T-cell (primary cell): ENCODE data around the gene TMEM219. TPM values are rescaled to one million over a fixed set of nuclear protein-coding genes. Genes with fewer than 3 reads are reported as not detected.

Experiments used
- ATAC-seq, 4 experiments: fragments of 200-7000 bp in 3 of 4; fragments of 150-1000 bp in 1 of 4; cut with Tn5 transposase; replicated peaks in 1 of 4; 1 replicate in 3 of 4; 2 replicates in 1 of 4; pipeline ENCODE4 v1.10.0; 2021; ENCODE audit warnings: moderate library complexity in 3 of 4, mild to moderate bottlenecking in 2 of 4, moderate number of reproducible peaks in 1 of 4
- CTCF ChIA-PET, 2 donors: fragments of 300-600 bp; sonication (Branson Sonifier 250); formaldehyde crosslinking; loops; one replicate each; lab custom pipeline; 2022; ENCODE audit warnings: antibody characterized with exemption in 2 of 2; lab: Charles Lee
- POLR2A ChIA-PET, 2 donors: fragments of 300-600 bp; sonication (Branson Sonifier 250); formaldehyde crosslinking; loops; one replicate each; lab custom pipeline; 2022; ENCODE audit warnings: antibody characterized with exemption in 2 of 2; lab: Charles Lee
- DNase-seq, 35 experiments: peaks; one replicate each; pipeline versions ENCODE4 v3.0.0 to v3.0.0-alpha.2; 2013 to 2023
- H3K27ac ChIP-seq: one replicate; pipeline ENCODE4 v1.5.1; 2013; ENCODE audit warnings: low read length
- H3K27me3 ChIP-seq, 2 experiments: replicated peaks in 1 of 2; 1 replicate in 1 of 2; 2 replicates in 1 of 2; pipeline versions ENCODE4 v1.6.1 to v1.7.0; 2013; ENCODE audit warnings: low read length in 1 of 2, mixed read lengths in 1 of 2; ENCODE audit not compliant: control insufficient read depth in 2 of 2, insufficient read depth in 2 of 2; ENCODE audit errors: extremely low read depth in 1 of 2
- H3K36me3 ChIP-seq, 2 donors: 1 replicate in 1 of 2; 2 replicates in 1 of 2; pipeline versions ENCODE4 v1.6.1 to v1.7.0; 2013; ENCODE audit warnings: low read length in 1 of 2; ENCODE audit not compliant: control insufficient read depth in 2 of 2, insufficient read depth in 1 of 2; ENCODE audit errors: extremely low read depth in 1 of 2
- H3K4me1 ChIP-seq, 2 experiments: 1 replicate in 1 of 2; 2 replicates in 1 of 2; pipeline versions ENCODE4 v1.6.1 to v1.7.0; 2013; ENCODE audit warnings: low read length in 2 of 2, mixed read lengths in 1 of 2; ENCODE audit not compliant: insufficient read depth in 2 of 2, control insufficient read depth in 1 of 2; ENCODE audit errors: extremely low read depth in 1 of 2
- H3K4me3 ChIP-seq, 2 donors: 1 replicate in 1 of 2; 2 replicates in 1 of 2; pipeline versions ENCODE4 v1.5.1 to v1.7.0; 2013; ENCODE audit warnings: mild to moderate bottlenecking in 2 of 2, low read length in 1 of 2, moderate library complexity in 1 of 2; ENCODE audit not compliant: control insufficient read depth in 1 of 2; ENCODE audit errors: extremely low read depth in 1 of 2
- H3K9me3 ChIP-seq: 2 replicates; pipeline ENCODE4 v1.7.0; 2013
- H3K27ac Mint-ChIP-seq, 2 donors: one replicate each; pipeline ENCODE4 v1.8.0; 2020 to 2021; ENCODE audit warnings: mild to moderate bottlenecking in 2 of 2, mixed read lengths in 2 of 2
- H3K27me3 Mint-ChIP-seq, 2 donors: one replicate each; pipeline ENCODE4 v1.8.0; 2021 to 2022; ENCODE audit warnings: mixed read lengths in 2 of 2
- H3K36me3 Mint-ChIP-seq: one replicate; pipeline ENCODE4 v1.8.0; 2021; ENCODE audit warnings: mixed read lengths
- H3K4me1 Mint-ChIP-seq, 3 donors: one replicate each; pipeline ENCODE4 v1.8.0; 2020 to 2022; ENCODE audit warnings: mixed read lengths in 3 of 3, mild to moderate bottlenecking in 1 of 3
- H3K4me3 Mint-ChIP-seq, 3 donors: one replicate each; pipeline ENCODE4 v1.8.0; 2020 to 2022; ENCODE audit warnings: mild to moderate bottlenecking in 3 of 3, mixed read lengths in 3 of 3, moderate library complexity in 3 of 3
- H3K9me3 Mint-ChIP-seq, 3 donors: one replicate each; pipeline ENCODE4 v1.8.0; 2020 to 2022; ENCODE audit warnings: mixed read lengths in 3 of 3
- WGBS: methylation state at CpG from one replicate; pipeline ENCODE4 v1.1.5; 2013; ENCODE audit warnings: missing lambda C conversion rate; ENCODE audit not compliant: insufficient coverage; 5-methylcytosine and 5-hydroxymethylcytosine counted together
- total RNA-seq, 35 experiments: library from RNA in 6 of 35; stranded (reverse) in 6 of 35; fragments of 120-200 nt in 1 of 35; gene quantifications; one replicate each; pipeline versions ENCODE4 v1.2.1 to v1.2.4 and lab custom pipeline; 2013 to 2026

TMEM219 gene
- total RNA-seq, 5 donors from 2014 or later (not counting 1 experiment from before 2014, with no cell fraction given): 66.7 to 93.9 (median 80.4) TPM

GRCh38 chr16:30006659-30007377 is 44.9 kb downstream of the TMEM219 start:
- Histone ChIP-seq H3K9me3 (no peaks in the 10 kb centered on the region), H3K4me3 (no peak overlapping the region), H3K27me3 (peaks cover 4 to 38% of the 10 kb centered on the region in 2 experiments), H3K36me3 (peaks cover 3 to 10% of the 10 kb centered on the region in 2 donors), H3K27ac (no peak overlapping the region), H3K4me1 (peaks cover 3 to 28% of the 10 kb centered on the region in 2 experiments)
- H3K27ac Mint-ChIP-seq: no peak overlapping the region
- no peak overlapping the region for H3K4me3 Mint-ChIP-seq
- 94% methylated on average over 31 of the region's 34 CpGs for WGBS
- peaks cover under 1 to 21% of the 10 kb centered on the region in 2 donors for H3K27me3 Mint-ChIP-seq
- peaks cover 7 to 12% (median 11%) of the 10 kb centered on the region in 3 donors for H3K4me1 Mint-ChIP-seq
- ChIA-PET CTCF (interaction anchor here in 1 of 2 donors (0.6 kb wide), 1 partner anchor 306 kb away, joined by 7 read pairs; no protein-coding TSS in a partner anchor), POLR2A (no interaction called here)
- ATAC-seq: no peak
- no peaks in the 10 kb centered on the region for H3K9me3 Mint-ChIP-seq
- H3K36me3 Mint-ChIP-seq: peaks cover 6% of the 10 kb centered on the region
- no peak for DNase-seq

- ATAC-seq (no peak), DNase-seq (no peak)
- no peak overlapping the region for H3K27ac Mint-ChIP-seq
- H3K27me3 Mint-ChIP-seq: peaks cover 4 to 25% of the 10 kb centered on the region in 2 donors
- H3K4me3 ChIP-seq: no peak overlapping the region
- H3K4me1 ChIP-seq: peaks cover 3 to 31% of the 10 kb centered on the region in 2 experiments
- peaks cover 6 to 15% (median 15%) of the 10 kb centered on the region in 3 donors for H3K4me1 Mint-ChIP-seq
- POLR2A ChIA-PET: no interaction called here
- no peaks in the 10 kb centered on the region for H3K9me3 ChIP-seq
- H3K27me3 ChIP-seq: peaks cover 4 to 44% of the 10 kb centered on the region in 2 experiments
- H3K27ac ChIP-seq: no peak overlapping the region
- H3K9me3 Mint-ChIP-seq: no peaks in the 10 kb centered on the region
- WGBS: 82% methylated on average over 6 of the region's 11 CpGs
- no peaks in the 10 kb centered on the region for H3K36me3 Mint-ChIP-seq
- no peak overlapping the region for H3K4me3 Mint-ChIP-seq
- CTCF ChIA-PET: no interaction called here
- peaks cover 3 to 9% of the 10 kb centered on the region in 2 donors for H3K36me3 ChIP-seq
These were observed 45.6 kb downstream of the TMEM219 start for GRCh38 chr16:30007378-30007895.

GRCh38 chr16:30009085-30009862 is 47.4 kb downstream of the TMEM219 start:
- H3K27ac Mint-ChIP-seq: no peak overlapping the region
- H3K9me3 Mint-ChIP-seq: no peaks in the 10 kb centered on the region

GRCh38 chr16:30009990-30010843 is 48.3 kb downstream of the TMEM219 start:
- Histone ChIP-seq H3K36me3 (peaks cover 0 to 4% of the 10 kb centered on the region in 2 donors), H3K27me3 (peaks cover 4 to 53% of the 10 kb centered on the region in 2 experiments), H3K9me3 (no peaks in the 10 kb centered on the region), H3K4me3 (peak overlapping the region in 1 of 2 donors; percentile 54), H3K4me1 (peaks cover 3 to 26% of the 10 kb centered on the region in 2 experiments), H3K27ac (no peak overlapping the region)
- H3K4me1 Mint-ChIP-seq: peaks cover 6 to 15% (median 12%) of the 10 kb centered on the region in 3 donors
- no peaks in the 10 kb centered on the region for H3K9me3 Mint-ChIP-seq
- peak overlapping the region; percentile 69 to 90 (median 70) for H3K4me3 Mint-ChIP-seq
- peak in 3 of 4 experiments; percentile 4 to 14 (median 8) for ATAC-seq
- CTCF ChIA-PET: no interaction called here
- peaks cover 4 to 25% of the 10 kb centered on the region in 2 donors for H3K27me3 Mint-ChIP-seq
- POLR2A ChIA-PET: interaction anchor here (0.5 to 0.6 kb wide), 2 partner anchors 161 to 1107 kb away, joined by 6 read pairs; partner anchors contain the start of gene KAT8 (in 1 of the 2)
- no peak for DNase-seq
- no peaks in the 10 kb centered on the region for H3K36me3 Mint-ChIP-seq
- WGBS: 26% methylated on average over 29 of the region's 34 CpGs
- no peak overlapping the region for H3K27ac Mint-ChIP-seq

More at GRCh38 chr16:30009085-30009862, 47.4 kb downstream of the TMEM219 start:
- 57% methylated on average over 10 of the region's 26 CpGs for WGBS
- Histone ChIP-seq H3K27ac (no peak overlapping the region), H3K4me1 (peaks cover 3 to 31% of the 10 kb centered on the region in 2 experiments), H3K4me3 (no peak overlapping the region), H3K27me3 (peaks cover 4 to 53% of the 10 kb centered on the region in 2 experiments), H3K9me3 (no peaks in the 10 kb centered on the region), H3K36me3 (peaks cover 0 to 4% of the 10 kb centered on the region in 2 donors)
- ChIA-PET POLR2A (interaction anchor here in 1 of 2 donors (0.6 kb wide), 1 partner anchor 266 kb away, joined by 3 read pairs; no protein-coding TSS in a partner anchor), CTCF (interaction anchor here in 1 of 2 donors (0.6 kb wide), 1 partner anchor 308 kb away, joined by 3 read pairs; no protein-coding TSS in a partner anchor)
- Mint-ChIP-seq H3K4me1 (peaks cover 6 to 15% (median 12%) of the 10 kb centered on the region in 3 donors), H3K27me3 (peaks cover 4 to 25% of the 10 kb centered on the region in 2 donors), H3K4me3 (peak overlapping the region in 2 of 3 donors; percentile 25 to 90), H3K36me3 (no peaks in the 10 kb centered on the region)
- no peak for DNase-seq
- no peak for ATAC-seq

DNA sequence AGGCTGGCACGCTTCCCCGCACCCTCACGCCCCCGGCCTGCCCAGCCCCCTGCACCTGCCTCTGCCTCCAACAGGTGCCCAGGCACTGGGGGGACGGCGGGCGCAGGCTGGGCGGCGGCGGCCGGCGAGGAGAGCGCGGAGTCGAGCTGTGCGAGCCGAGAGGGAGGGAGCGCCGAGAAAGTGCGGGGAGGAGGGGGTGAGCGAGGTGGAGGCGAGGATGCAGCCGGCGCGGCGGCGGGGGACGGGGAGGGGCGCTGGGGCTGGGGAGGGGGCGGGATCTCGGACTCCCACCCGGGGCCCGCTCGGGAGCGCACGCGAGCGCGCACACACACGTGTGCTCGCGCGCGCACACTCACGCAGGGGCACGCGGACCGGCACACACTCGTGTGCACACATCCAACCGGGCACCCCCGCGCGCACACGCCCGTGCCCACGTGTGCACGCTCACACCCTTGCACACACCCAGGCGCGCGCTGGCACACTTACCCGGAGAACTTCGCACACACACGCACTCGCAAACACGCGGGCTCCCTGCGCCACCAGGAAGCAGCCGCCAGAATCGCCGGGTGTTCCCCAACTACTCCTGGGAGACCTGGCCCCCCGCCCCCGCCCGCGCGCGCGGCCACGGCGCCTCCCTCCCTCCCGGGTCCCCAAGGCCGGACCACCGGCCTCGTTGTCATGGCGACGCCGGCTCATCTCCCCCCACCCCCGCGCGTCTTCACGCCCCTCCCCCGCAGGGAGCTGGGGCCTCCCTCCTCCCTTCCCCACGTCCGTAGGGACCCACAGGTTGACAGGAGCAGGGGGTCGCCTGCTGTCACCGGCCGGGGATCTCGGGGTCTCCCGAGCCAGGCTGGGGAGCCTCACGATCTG is 49.2 kb downstream of the TMEM219 start, which contains the start of gene DOC2A:
Gene DOC2A (minus strand): TSS at position 184 of the 870 bp plus-strand sequence. CDS start 805 bp downstream, outside the sequence.
- 1% methylated on average over 62 of the region's 99 CpGs for WGBS
- H3K27ac Mint-ChIP-seq: no peak within 1 kb of the TSS
- H3K4me3 ChIP-seq: peak within 1 kb of the TSS; percentile 41 to 57

More for the DNA sequence above, 49.2 kb downstream of the TMEM219 start, which contains the start of gene DOC2A:
- Histone ChIP-seq H3K9me3 (no peaks in the 10 kb centered on the region), H3K4me1 (peaks cover 3 to 21% of the 10 kb centered on the region in 2 experiments), H3K27me3 (peaks cover 4 to 53% of the 10 kb centered on the region in 2 experiments), H3K36me3 (no peaks in the 10 kb centered on the region), H3K27ac (no peak within 1 kb of the TSS)
- ChIA-PET CTCF (no interaction called here), POLR2A (interaction anchor here in 1 of 2 donors (0.5 kb wide), 1 partner anchor 162 kb away, joined by 6 read pairs; no protein-coding TSS in a partner anchor)
- peaks cover 4 to 25% of the 10 kb centered on the region in 2 donors for H3K27me3 Mint-ChIP-seq
- H3K4me1 Mint-ChIP-seq: peaks cover 6 to 15% (median 10%) of the 10 kb centered on the region in 3 donors
- H3K9me3 Mint-ChIP-seq: no peaks in the 10 kb centered on the region
- ATAC-seq (peak; percentile 65 to 76 (median 71)), DNase-seq (peak in 14 of 35 experiments; percentile 18 to 50 (median 29))
- H3K36me3 Mint-ChIP-seq: no peaks in the 10 kb centered on the region
- H3K4me3 Mint-ChIP-seq: peak within 1 kb of the TSS; percentile 78 to 90 (median 82)
